ENCODE results near the gene HCLS1. TPM values are rescaled to one million over a fixed set of nuclear protein-coding genes. Genes with fewer than 3 reads are reported as not detected.
"Not testable (repeated sequence)": the region's sequence is repeated elsewhere in the genome, so short reads cannot be mapped to it uniquely, and the experiment has no call there.

The HCLS1 gene
- polyA plus RNA-seq, 2 donors, result 6.2 to 6.4 TPM

- Histone ChIP-seq H3K36me3 (ENCODE audit: control insufficient read depth in 2 of 2, insufficient read depth in 2 of 2, low read length in 1 of 2) (no peaks in the 10 kb centered on the region), H3K4me3 (ENCODE audit: low read depth in 1 of 2, low read length in 2 of 2) (no peak overlapping the region), H3K27ac (ENCODE audit: low read depth in 2 of 2, low read length in 1 of 2) (no peak overlapping the region), H3K9me3 (ENCODE audit: control insufficient read depth in 2 of 2, insufficient read depth in 1 of 2, low read depth in 1 of 2, low read length in 1 of 2) (no peaks in the 10 kb centered on the region), H3K27me3 (ENCODE audit: control insufficient read depth in 1 of 2, insufficient read depth in 2 of 2, low read length in 2 of 2) (no peaks in the 10 kb centered on the region), H3K4me1 (ENCODE audit: control insufficient read depth in 2 of 2, insufficient read depth in 2 of 2, low read length in 1 of 2) (no peaks in the 10 kb centered on the region)
- WGBS, 2 donors, result 88 to 92% methylated on average over 2 of the region's 2 CpGs
These were observed 55.9 kb downstream of the HCLS1 start for GRCh38 chr3:121604759-121605158.

GRCh38 chr3:121601212-121601812, 59.4 kb downstream of the HCLS1 start:
- no peaks in the 10 kb centered on the region for H3K4me1 ChIP-seq (ENCODE audit: control insufficient read depth in 2 of 2, insufficient read depth in 2 of 2, low read length in 1 of 2)
- no peaks in the 10 kb centered on the region for H3K9me3 ChIP-seq (ENCODE audit: control insufficient read depth in 2 of 2, insufficient read depth in 1 of 2, low read depth in 1 of 2, low read length in 1 of 2)
- H3K27me3 ChIP-seq (ENCODE audit: control insufficient read depth in 1 of 2, insufficient read depth in 2 of 2, low read length in 2 of 2), result no peaks in the 10 kb centered on the region
- H3K36me3 ChIP-seq (ENCODE audit: control insufficient read depth in 2 of 2, insufficient read depth in 2 of 2, low read length in 1 of 2), result no peaks in the 10 kb centered on the region
- no peak overlapping the region for H3K27ac ChIP-seq (ENCODE audit: low read depth in 2 of 2, low read length in 1 of 2)
- whole genome bisulfite sequencing, 2 donors, result 32 to 39% methylated on average over 4 of the region's 4 CpGs
- no peak overlapping the region for H3K4me3 ChIP-seq (ENCODE audit: low read depth in 1 of 2, low read length in 2 of 2)

- H3K36me3 ChIP-seq (ENCODE audit: control insufficient read depth in 2 of 2, insufficient read depth in 2 of 2, low read length in 1 of 2); H3K4me3 ChIP-seq (ENCODE audit: low read depth in 1 of 2, low read length in 2 of 2); H3K27me3 ChIP-seq (ENCODE audit: control insufficient read depth in 1 of 2, insufficient read depth in 2 of 2, low read length in 2 of 2); H3K9me3 ChIP-seq (ENCODE audit: control insufficient read depth in 2 of 2, insufficient read depth in 1 of 2, low read depth in 1 of 2, low read length in 1 of 2); H3K27ac ChIP-seq (ENCODE audit: low read depth in 2 of 2, low read length in 1 of 2); H3K4me1 ChIP-seq (ENCODE audit: control insufficient read depth in 2 of 2, insufficient read depth in 2 of 2, low read length in 1 of 2): not testable (repeated sequence)
- WGBS, 2 donors, result 88 to 90% methylated on average over 2 of the region's 2 CpGs
These were observed 60.8 kb downstream of the HCLS1 start for GRCh38 chr3:121599900-121600299.

GRCh38 chr3:121598564-121598963, 62.1 kb downstream of the HCLS1 start:
- H3K27ac ChIP-seq (ENCODE audit: low read depth in 2 of 2, low read length in 1 of 2), result no peak overlapping the region
- WGBS, 2 donors, result 86 to 95% methylated on average over 2 of the region's 2 CpGs
- no peak overlapping the region for H3K4me3 ChIP-seq (ENCODE audit: low read depth in 1 of 2, low read length in 2 of 2)
- H3K9me3 ChIP-seq (ENCODE audit: control insufficient read depth in 2 of 2, insufficient read depth in 1 of 2, low read depth in 1 of 2, low read length in 1 of 2), result no peaks in the 10 kb centered on the region
- H3K27me3 ChIP-seq (ENCODE audit: control insufficient read depth in 1 of 2, insufficient read depth in 2 of 2, low read length in 2 of 2), result no peaks in the 10 kb centered on the region
- no peaks in the 10 kb centered on the region for H3K4me1 ChIP-seq (ENCODE audit: control insufficient read depth in 2 of 2, insufficient read depth in 2 of 2, low read length in 1 of 2)
- H3K36me3 ChIP-seq (ENCODE audit: control insufficient read depth in 2 of 2, insufficient read depth in 2 of 2, low read length in 1 of 2), result no peaks in the 10 kb centered on the region

GRCh38 chr3:121595765-121596406, 64.8 kb downstream of the HCLS1 start:
- Histone ChIP-seq H3K27me3 (ENCODE audit: control insufficient read depth in 1 of 2, insufficient read depth in 2 of 2, low read length in 2 of 2) (no peaks in the 10 kb centered on the region), H3K36me3 (ENCODE audit: control insufficient read depth in 2 of 2, insufficient read depth in 2 of 2, low read length in 1 of 2) (no peaks in the 10 kb centered on the region), H3K4me1 (ENCODE audit: control insufficient read depth in 2 of 2, insufficient read depth in 2 of 2, low read length in 1 of 2) (no peaks in the 10 kb centered on the region), H3K27ac (ENCODE audit: low read depth in 2 of 2, low read length in 1 of 2) (no peak overlapping the region), H3K9me3 (ENCODE audit: control insufficient read depth in 2 of 2, insufficient read depth in 1 of 2, low read depth in 1 of 2, low read length in 1 of 2) (no peaks in the 10 kb centered on the region), H3K4me3 (ENCODE audit: low read depth in 1 of 2, low read length in 2 of 2) (no peak overlapping the region)
- 74 to 83% methylated on average over 4 of the region's 4 CpGs for WGBS, 2 donors

- H3K27ac ChIP-seq (ENCODE audit: low read depth in 2 of 2, low read length in 1 of 2), result no peak overlapping the region
- H3K27me3 ChIP-seq (ENCODE audit: control insufficient read depth in 1 of 2, insufficient read depth in 2 of 2, low read length in 2 of 2), result no peaks in the 10 kb centered on the region
- no peaks in the 10 kb centered on the region for H3K4me1 ChIP-seq (ENCODE audit: control insufficient read depth in 2 of 2, insufficient read depth in 2 of 2, low read length in 1 of 2)
- no peaks in the 10 kb centered on the region for H3K36me3 ChIP-seq (ENCODE audit: control insufficient read depth in 2 of 2, insufficient read depth in 2 of 2, low read length in 1 of 2)
- no peaks in the 10 kb centered on the region for H3K9me3 ChIP-seq (ENCODE audit: control insufficient read depth in 2 of 2, insufficient read depth in 1 of 2, low read depth in 1 of 2, low read length in 1 of 2)
- H3K4me3 ChIP-seq (ENCODE audit: low read depth in 1 of 2, low read length in 2 of 2), result no peak overlapping the region
- 73 to 77% methylated on average over 2 of the region's 2 CpGs for WGBS, 2 donors
These were observed 65.9 kb downstream of the HCLS1 start for GRCh38 chr3:121594850-121595249.

- H3K36me3 ChIP-seq (ENCODE audit: control insufficient read depth in 2 of 2, insufficient read depth in 2 of 2, low read length in 1 of 2); H3K27me3 ChIP-seq (ENCODE audit: control insufficient read depth in 1 of 2, insufficient read depth in 2 of 2, low read length in 2 of 2); H3K27ac ChIP-seq (ENCODE audit: low read depth in 2 of 2, low read length in 1 of 2); H3K4me1 ChIP-seq (ENCODE audit: control insufficient read depth in 2 of 2, insufficient read depth in 2 of 2, low read length in 1 of 2); H3K4me3 ChIP-seq (ENCODE audit: low read depth in 1 of 2, low read length in 2 of 2); H3K9me3 ChIP-seq (ENCODE audit: control insufficient read depth in 2 of 2, insufficient read depth in 1 of 2, low read depth in 1 of 2, low read length in 1 of 2): not testable (repeated sequence)
- 93 to 94% methylated on average over 4 of the region's 4 CpGs for WGBS, 2 donors
These were observed 66.9 kb downstream of the HCLS1 start for GRCh38 chr3:121593806-121594205.

GRCh38 chr3:121592856-121593702, 67.6 kb downstream of the HCLS1 start, which contains the start of gene FBXO40:
Gene FBXO40 (plus strand): TSS chr3:121593379. CDS start chr3:121620576, 27,197 bp downstream.
- WGBS, 2 donors, result 50 to 58% methylated on average over 11 of the region's 11 CpGs
- Histone ChIP-seq H3K4me1 (ENCODE audit: control insufficient read depth in 2 of 2, insufficient read depth in 2 of 2, low read length in 1 of 2) (no peaks in the 10 kb centered on the region), H3K9me3 (ENCODE audit: control insufficient read depth in 2 of 2, insufficient read depth in 1 of 2, low read depth in 1 of 2, low read length in 1 of 2) (no peaks in the 10 kb centered on the region), H3K4me3 (ENCODE audit: low read depth in 1 of 2, low read length in 2 of 2) (no peak within 1 kb of the TSS), H3K36me3 (ENCODE audit: control insufficient read depth in 2 of 2, insufficient read depth in 2 of 2, low read length in 1 of 2) (no peaks in the 10 kb centered on the region), H3K27me3 (ENCODE audit: control insufficient read depth in 1 of 2, insufficient read depth in 2 of 2, low read length in 2 of 2) (no peaks in the 10 kb centered on the region), H3K27ac (ENCODE audit: low read depth in 2 of 2, low read length in 1 of 2) (no peak within 1 kb of the TSS)

GRCh38 chr3:121584418-121584817, 76.3 kb downstream of the HCLS1 start:
- Histone ChIP-seq H3K4me1 (ENCODE audit: control insufficient read depth in 2 of 2, insufficient read depth in 2 of 2, low read length in 1 of 2) (no peaks in the 10 kb centered on the region), H3K9me3 (ENCODE audit: control insufficient read depth in 2 of 2, insufficient read depth in 1 of 2, low read depth in 1 of 2, low read length in 1 of 2) (no peaks in the 10 kb centered on the region), H3K36me3 (ENCODE audit: control insufficient read depth in 2 of 2, insufficient read depth in 2 of 2, low read length in 1 of 2) (no peaks in the 10 kb centered on the region), H3K27ac (ENCODE audit: low read depth in 2 of 2, low read length in 1 of 2) (no peak overlapping the region), H3K4me3 (ENCODE audit: low read depth in 1 of 2, low read length in 2 of 2) (no peak overlapping the region), H3K27me3 (ENCODE audit: control insufficient read depth in 1 of 2, insufficient read depth in 2 of 2, low read length in 2 of 2) (no peaks in the 10 kb centered on the region)
- WGBS, 2 donors, result 87 to 88% methylated on average over 1 of the region's 1 CpG

All from esophagus (tissue), 2 donors.